HG03442 (cell line): ENCODE results near the gene WTIP.
"Not testable (repeated sequence)": the region's sequence is repeated elsewhere in the genome, so short reads cannot be mapped to it uniquely, and the experiment has no call there.

Experiments used
- ATAC-seq: cut with Tn5 transposase; IDR thresholded peaks from one replicate; pipeline ENCODE4 v1.9.1; 2021; ENCODE audit warnings: mild to moderate bottlenecking, moderate library complexity; ENCODE audit not compliant: unreplicated experiment

The WTIP gene

DNA sequence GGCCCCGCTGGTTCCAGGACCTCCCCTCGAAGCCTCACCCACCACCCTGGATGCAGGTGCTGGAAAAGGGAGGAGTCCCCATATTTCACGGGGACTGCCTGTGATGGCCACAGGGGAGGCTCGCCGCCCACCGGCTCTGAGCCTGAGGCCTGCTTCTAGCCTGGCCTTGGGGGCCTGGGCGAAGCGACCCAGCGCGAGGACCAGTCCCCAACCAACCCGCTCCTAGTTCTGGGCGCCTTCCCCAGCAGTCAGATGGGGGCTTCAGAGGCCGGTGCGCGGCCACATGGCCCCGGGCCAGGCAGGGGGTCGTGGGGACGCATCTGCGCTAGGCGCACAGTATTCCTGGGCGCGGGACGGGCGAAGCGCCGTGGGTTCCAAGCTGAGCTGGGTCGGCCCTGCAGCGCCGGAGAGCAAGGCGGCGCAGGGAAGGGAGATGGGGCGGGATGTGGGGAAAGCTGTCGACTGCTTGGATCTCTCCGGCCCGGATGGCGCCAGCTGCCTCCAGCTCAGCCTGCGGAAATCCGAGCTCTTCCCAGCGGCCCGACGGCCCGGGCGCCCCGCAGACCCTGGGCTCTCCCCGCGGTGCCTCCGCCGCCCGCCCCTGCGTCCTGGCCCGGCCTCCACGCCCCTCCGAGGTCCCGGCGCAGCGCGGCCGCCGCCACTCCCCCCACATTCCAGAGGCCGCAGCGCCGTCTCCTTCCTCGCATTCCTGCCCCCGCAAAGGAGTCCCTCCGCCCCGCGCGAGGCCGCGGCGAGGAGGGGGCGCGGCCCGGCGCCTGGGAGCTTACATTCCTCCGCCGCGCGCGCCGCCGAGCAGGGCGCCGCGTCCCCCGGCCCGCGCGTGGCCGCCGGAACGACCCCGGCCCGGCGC is at the start of gene WTIP:
WTIP (plus strand) TSS at position 788 of the 871 bp plus-strand sequence. CDS start 217 bp downstream, outside the sequence.
- no peak for ATAC-seq

DNA sequence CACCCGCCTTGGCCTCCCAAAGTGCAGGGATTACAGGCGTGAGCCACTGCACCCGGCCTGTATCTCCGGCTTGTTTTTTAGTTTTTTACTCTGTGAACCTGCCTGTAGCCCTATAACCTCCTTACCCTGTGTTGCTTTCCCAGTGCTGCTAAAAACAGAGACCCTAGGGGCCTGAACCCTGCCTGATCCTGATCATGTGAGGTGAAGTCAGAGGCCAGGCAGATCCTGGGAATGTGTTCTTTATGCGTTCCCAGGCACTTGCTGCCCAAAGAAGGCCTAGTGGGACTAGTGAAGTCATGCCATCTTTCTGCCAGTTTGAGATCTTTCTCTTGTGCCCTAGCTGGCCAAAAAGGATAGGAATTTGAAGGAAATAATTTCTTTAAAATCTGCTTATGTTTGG is 48.8 kb upstream of the WTIP start:
- no peak for ATAC-seq

- ATAC-seq: no peak
Observed at GRCh38 chr19:34436716-34437115, 44.8 kb upstream of the WTIP start.

DNA sequence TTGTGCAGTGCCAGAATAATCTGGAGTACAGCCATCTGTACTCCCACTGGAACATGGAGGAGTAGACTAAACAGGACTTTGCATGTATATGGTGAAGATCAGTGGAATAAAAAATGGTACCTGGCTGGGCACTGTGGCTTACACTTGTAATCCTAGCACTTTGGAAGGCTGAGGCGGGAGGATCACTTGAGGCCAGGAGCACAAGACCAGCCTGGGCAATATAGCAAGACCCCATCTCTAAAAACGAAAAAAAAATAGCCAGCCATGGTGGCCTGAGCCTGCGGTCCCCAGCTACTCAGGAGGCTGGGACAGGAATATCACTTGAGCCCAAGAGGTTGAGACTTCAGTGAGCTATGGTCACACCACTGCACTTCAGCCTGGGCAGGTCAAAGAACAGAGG is 33.4 kb upstream of the WTIP start:
- no peak for ATAC-seq

GRCh38 chr19:34452723-34453122 is 28.8 kb upstream of the WTIP start:
- no peak for ATAC-seq

GRCh38 chr19:34454091-34454490 is 27.5 kb upstream of the WTIP start:
- ATAC-seq: no peak

- ATAC-seq: no peak
Observed at GRCh38 chr19:34454685-34455084, 26.9 kb upstream of the WTIP start.

- not testable (repeated sequence) for ATAC-seq
Observed at GRCh38 chr19:34455783-34456480, 25.6 kb upstream of the WTIP start.

- no peak for ATAC-seq
Observed at GRCh38 chr19:34457446-34457845, 24.1 kb upstream of the WTIP start.

DNA sequence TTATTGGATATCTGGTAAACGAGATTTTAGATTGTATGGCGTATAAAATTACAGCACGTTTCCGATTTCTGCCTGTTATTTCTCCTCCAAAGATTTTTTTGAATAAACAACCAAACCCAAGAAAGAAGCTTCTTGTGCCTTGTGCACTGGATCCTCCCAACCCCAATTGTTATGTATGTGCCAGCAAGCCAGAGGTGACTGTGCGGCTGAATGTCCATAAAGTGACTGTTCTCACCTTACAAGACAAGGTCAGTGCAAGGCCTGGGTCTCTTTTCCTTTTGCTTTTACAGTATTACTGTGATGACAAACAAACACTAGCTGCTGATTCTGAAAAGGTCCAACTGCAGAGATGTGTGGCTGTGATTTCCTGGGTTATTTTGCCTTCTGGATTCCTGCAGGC is 22.9 kb upstream of the WTIP start:
- no peak for ATAC-seq

- no peak for ATAC-seq
Observed at GRCh38 chr19:34459614-34460013, 21.9 kb upstream of the WTIP start.

DNA sequence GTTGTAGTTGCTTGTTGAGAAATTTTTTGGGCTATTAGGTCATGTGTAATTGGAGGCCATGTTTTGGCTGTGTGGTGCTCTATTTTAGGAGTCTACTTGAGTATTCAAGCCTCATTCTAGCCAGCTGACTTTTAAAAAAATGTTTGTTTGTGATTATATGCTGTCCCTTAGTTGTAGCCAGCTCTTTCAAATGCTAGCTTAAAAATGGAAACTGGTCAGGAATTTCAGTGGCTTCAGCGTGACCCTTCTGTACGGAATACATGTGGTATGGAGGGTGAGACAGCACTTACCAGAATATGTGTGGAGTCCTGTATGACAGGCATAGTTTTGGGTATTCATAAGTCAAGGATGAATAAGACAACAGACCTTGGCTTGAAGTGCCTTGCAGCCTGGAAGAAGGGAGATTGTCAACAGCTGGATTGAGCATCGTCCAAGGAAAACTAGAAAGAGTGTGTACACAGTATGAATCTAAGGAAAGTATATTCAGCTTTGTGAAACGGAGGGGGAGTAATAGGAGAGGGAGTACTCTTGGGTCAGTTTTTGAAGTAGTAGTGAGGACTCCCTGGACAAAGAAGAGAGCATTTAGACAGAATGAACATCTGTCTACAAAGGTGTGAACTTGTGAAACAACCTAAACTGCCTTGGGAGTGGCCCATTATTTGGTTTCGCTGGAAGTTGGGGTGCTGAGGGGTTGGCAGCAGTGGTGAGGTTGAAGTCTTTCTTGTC is 20.0 kb upstream of the WTIP start:
- no peak for ATAC-seq

GRCh38 chr19:34464785-34465184 is 16.8 kb upstream of the WTIP start:
- not testable (repeated sequence) for ATAC-seq

- no peak for ATAC-seq
Observed at GRCh38 chr19:34468409-34468808, 13.1 kb upstream of the WTIP start.

GRCh38 chr19:34469026-34469425 is 12.5 kb upstream of the WTIP start:
- ATAC-seq: not testable (repeated sequence)

- no peak for ATAC-seq
Observed at GRCh38 chr19:34471906-34472700, 9.5 kb upstream of the WTIP start.

GRCh38 chr19:34474233-34474989 is 7.1 kb upstream of the WTIP start:
- no peak for ATAC-seq

DNA sequence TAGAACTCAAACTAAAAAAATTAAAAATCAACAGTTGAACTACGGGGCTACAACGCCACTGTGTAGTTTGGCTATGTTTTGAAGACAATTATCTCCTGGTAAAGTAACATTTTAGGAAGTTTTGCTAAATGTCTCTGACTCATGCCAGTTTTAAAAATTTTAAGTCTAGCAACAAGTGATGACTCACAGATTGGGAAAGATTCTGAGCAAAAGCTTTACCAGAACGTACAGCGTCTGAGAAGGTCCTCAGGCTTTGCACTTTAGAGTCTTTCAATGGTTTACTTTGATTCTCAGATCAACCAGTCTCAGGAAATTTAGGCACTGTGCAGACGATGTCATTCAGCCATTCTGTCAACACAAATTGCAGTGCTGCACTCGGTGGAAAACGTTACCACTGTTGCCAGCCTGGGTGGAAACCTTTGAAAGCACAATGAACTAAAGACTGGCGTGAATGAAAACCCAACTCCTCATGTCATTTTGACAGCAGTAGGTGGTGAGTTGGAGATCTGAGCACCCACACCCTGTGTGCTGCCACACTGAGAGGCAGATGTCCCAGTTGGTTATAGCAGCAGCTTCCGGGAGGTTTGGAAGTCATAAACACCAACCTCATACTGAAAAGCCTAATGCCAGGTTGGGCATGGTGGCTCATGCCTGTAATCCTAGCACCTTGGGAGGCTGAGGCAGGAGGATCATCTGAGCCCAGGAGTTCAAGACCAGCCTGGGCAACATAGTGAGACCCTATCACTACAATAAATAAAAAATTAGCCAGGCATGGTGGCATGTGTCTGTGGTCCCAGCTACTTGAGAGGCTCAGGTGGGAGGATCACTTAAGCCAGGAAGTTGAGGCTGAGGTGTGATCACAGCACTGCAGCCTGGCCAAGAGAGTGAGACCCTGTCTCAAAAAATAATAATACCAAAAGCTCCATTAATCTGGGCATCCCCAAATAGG is 6.3 kb upstream of the WTIP start:
- ATAC-seq: no peak
